Keratinocyte (primary cell): Measurements from ENCODE around the gene DIP2C. TPM values are rescaled to one million over a fixed set of nuclear protein-coding genes. Genes with fewer than 3 reads are reported as not detected.

ENCODE experiments used
- DNase-seq: peaks from one replicate; pipeline ENCODE4 v3.0.0-alpha.2; 2011; ENCODE audit warnings: low read depth, missing footprints, low spot score
- FAIRE-seq: peaks from 2 replicates; lab custom pipeline; 2011; peaks lifted over from hg19 to GRCh38; lab: Jason Lieb, UNC
- H2AFZ ChIP-seq: 2 replicates; pipeline ENCODE4 v1.6.0; 2012; ENCODE audit warnings: low read length, control low read depth, inconsistent platforms; ENCODE audit not compliant: control insufficient read depth
- H3K27ac ChIP-seq: 2 replicates; pipeline ENCODE4 v1.5.1; 2011; ENCODE audit warnings: low read length; ENCODE audit not compliant: control insufficient read depth, insufficient read depth
- H3K27me3 ChIP-seq: 3 replicates; pipeline ENCODE4 v1.6.0; 2011; ENCODE audit warnings: low read length; ENCODE audit not compliant: control insufficient read depth, insufficient read depth; ENCODE audit errors: extremely low read depth
- H3K36me3 ChIP-seq, 2 experiments: 2 replicates in 1 of 2; 3 replicates in 1 of 2; pipeline ENCODE4 v1.5.1; 2011; ENCODE audit warnings: low read length in 2 of 2, mild to moderate bottlenecking in 1 of 2; ENCODE audit not compliant: control insufficient read depth in 2 of 2, insufficient read depth in 2 of 2; ENCODE audit errors: extremely low read depth in 1 of 2
- H3K4me1 ChIP-seq: 3 replicates; pipeline ENCODE4 v1.5.1; 2011; ENCODE audit warnings: low read length; ENCODE audit not compliant: control insufficient read depth, insufficient read depth; ENCODE audit errors: extremely low read depth
- H3K4me2 ChIP-seq: 3 replicates; pipeline ENCODE4 v1.6.0; 2011; ENCODE audit warnings: low read depth, low read length; ENCODE audit not compliant: control insufficient read depth, insufficient read depth; ENCODE audit errors: extremely low read depth
- H3K4me3 ChIP-seq, 3 experiments: fragments of 200-600 bp in 1 of 3; sonication (generic) in 1 of 3; 2 replicates in 2 of 3; 3 replicates in 1 of 3; pipeline ENCODE4 v1.5.1; 2011 to 2016; ENCODE audit warnings: low read length in 3 of 3, mild to moderate bottlenecking in 3 of 3, control low read depth in 2 of 3, inconsistent platforms in 1 of 3, low read depth in 1 of 3, mixed read lengths in 1 of 3, mixed run types in 1 of 3, moderate library complexity in 1 of 3; ENCODE audit not compliant: control insufficient read depth in 2 of 3, insufficient read depth in 2 of 3; ENCODE audit errors: extremely low read depth in 1 of 3
- H3K79me2 ChIP-seq: 2 replicates; pipeline ENCODE4 v1.6.0; 2012; ENCODE audit warnings: low read length; ENCODE audit not compliant: control insufficient read depth, insufficient read depth
- H3K9ac ChIP-seq: 3 replicates; pipeline ENCODE4 v1.6.0; 2011; ENCODE audit warnings: low read length; ENCODE audit not compliant: control insufficient read depth, insufficient read depth; ENCODE audit errors: extremely low read depth
- H3K9me1 ChIP-seq: 3 replicates; pipeline ENCODE4 v1.6.0; 2011; ENCODE audit warnings: low read length; ENCODE audit not compliant: control insufficient read depth, insufficient read depth; ENCODE audit errors: extremely low read depth
- H3K9me3 ChIP-seq: 2 replicates; pipeline ENCODE4 v1.5.1; 2012; ENCODE audit warnings: low read depth, low read length; ENCODE audit not compliant: control insufficient read depth
- H4K20me1 ChIP-seq: 3 replicates; pipeline ENCODE4 v1.6.0; 2011; ENCODE audit warnings: low read length; ENCODE audit not compliant: control insufficient read depth, insufficient read depth; ENCODE audit errors: extremely low read depth
- EZH2 ChIP-seq: IDR thresholded peaks from one replicate; pipeline ENCODE4 v1.6.1; 2012; ENCODE audit warnings: inconsistent platforms, mild to moderate bottlenecking, low read length, moderate library complexity
- dilution Hi-C: fragments of 300-500 bp; cut with MboI; formaldehyde crosslinking; loops from one replicate; pipeline ENCODE4 v1.7.0; 2020; ENCODE audit warnings: low sequenced_read_pairs; ENCODE audit not compliant: extremely low pct_ligation_motif_present
- polyA plus RNA-seq, 5 experiments: library from polyadenylated mRNA; depleted of rRNA in 3 of 5; stranded (reverse) in 3 of 5; stranded (forward) in 1 of 5; unstranded in 1 of 5; fragments of >200 nt; gene quantifications; 1 replicate in 1 of 5; 2 replicates in 3 of 5; 3 replicates in 1 of 5; pipeline versions ENCODE4 v1.2.1 to v1.2.3, GENCODE V29; 2011 to 2012; ENCODE audit warnings: missing spikeins in 2 of 5, low read depth in 1 of 5, low replicate concordance in 1 of 5
- TF ChIP-seq, protein P1 (sequence below), 3 experiments: IDR thresholded peaks in 1 of 3; conservative IDR thresholded peaks in 1 of 3; optimal IDR thresholded peaks in 1 of 3; 2 replicates in 2 of 3; 3 replicates in 1 of 3; pipeline versions ENCODE3 to v1.5.1; 2011; ENCODE audit warnings: low read length in 3 of 3, mild to moderate bottlenecking in 3 of 3, moderate library complexity in 2 of 3, control low read depth in 1 of 3, inconsistent platforms in 1 of 3; ENCODE audit not compliant: insufficient read depth in 2 of 3; ENCODE audit errors: extremely low read depth in 1 of 3

The DIP2C gene
- polyA plus RNA-seq, 1 donor (not counting 4 experiments of a cell fraction or from before 2014, with no cell fraction given) = 1.3 TPM

- Histone ChIP-seq H3K79me2 (no peaks in the 10 kb centered on the region), H3K4me2 (no peak overlapping the region), H4K20me1 (no peaks in the 10 kb centered on the region), H3K4me3 (no peak overlapping the region), H3K4me1 (no peaks in the 10 kb centered on the region), H3K36me3 (no peaks in the 10 kb centered on the region), H3K27ac (no peak overlapping the region), H3K9me1 (no peaks in the 10 kb centered on the region), H3K9ac (no peak overlapping the region), H3K9me3 (no peaks in the 10 kb centered on the region), H2AFZ (no peak overlapping the region), H3K27me3 (no peaks in the 10 kb centered on the region)
- dilution Hi-C loops = no loop called here
- FAIRE-seq (no peak), DNase-seq (no peak)
- TF ChIP-seq, protein P1, sequence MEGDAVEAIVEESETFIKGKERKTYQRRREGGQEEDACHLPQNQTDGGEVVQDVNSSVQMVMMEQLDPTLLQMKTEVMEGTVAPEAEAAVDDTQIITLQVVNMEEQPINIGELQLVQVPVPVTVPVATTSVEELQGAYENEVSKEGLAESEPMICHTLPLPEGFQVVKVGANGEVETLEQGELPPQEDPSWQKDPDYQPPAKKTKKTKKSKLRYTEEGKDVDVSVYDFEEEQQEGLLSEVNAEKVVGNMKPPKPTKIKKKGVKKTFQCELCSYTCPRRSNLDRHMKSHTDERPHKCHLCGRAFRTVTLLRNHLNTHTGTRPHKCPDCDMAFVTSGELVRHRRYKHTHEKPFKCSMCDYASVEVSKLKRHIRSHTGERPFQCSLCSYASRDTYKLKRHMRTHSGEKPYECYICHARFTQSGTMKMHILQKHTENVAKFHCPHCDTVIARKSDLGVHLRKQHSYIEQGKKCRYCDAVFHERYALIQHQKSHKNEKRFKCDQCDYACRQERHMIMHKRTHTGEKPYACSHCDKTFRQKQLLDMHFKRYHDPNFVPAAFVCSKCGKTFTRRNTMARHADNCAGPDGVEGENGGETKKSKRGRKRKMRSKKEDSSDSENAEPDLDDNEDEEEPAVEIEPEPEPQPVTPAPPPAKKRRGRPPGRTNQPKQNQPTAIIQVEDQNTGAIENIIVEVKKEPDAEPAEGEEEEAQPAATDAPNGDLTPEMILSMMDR (optimal IDR thresholded peaks at IDR 0.05 in 1 of 3, IDR thresholded peaks at IDR 0.05 in 1 of 3, conservative IDR thresholded peaks at IDR 0.05 in 1 of 3; ENCODE audit: extremely low read depth in 1 of 3, insufficient read depth in 2 of 3, low read length in 3 of 3) = no peak
- TF ChIP-seq EZH2 = no peak
Observed at GRCh38 chr10:590721-591120, 98.7 kb downstream of the DIP2C start.

DNA sequence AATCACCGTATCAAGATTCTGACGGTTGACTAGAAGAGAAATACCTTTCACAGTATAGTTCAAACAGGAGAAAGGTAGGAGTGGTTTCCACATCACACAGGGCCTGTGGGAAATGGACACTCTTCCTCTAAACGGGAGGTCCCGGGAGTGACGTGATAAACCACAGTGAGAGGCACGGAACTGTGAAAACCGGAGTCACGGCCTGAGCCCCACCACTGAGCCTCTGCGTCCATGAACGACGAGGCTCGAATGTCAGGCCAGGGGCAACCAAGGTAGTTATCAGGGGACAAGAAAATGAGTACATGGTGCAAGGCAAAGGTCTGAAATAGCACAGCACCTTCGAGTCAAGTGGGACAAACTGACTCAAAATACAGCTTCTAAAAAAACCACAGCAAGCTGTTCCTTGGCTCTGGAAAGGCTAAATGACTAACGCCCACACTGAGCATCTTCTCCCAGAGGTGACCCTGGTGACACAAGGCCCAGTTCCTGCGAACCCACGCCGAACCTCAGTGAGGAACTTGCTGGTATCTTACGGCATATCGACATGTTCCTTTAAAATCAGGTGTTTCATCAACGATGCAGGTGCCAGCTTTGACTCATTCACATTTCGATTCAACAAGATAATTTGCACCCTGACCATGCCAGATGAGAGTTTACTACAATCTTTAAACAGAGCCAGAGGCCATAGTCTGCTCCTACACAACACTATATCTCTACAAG lies 99.3 kb downstream of the DIP2C start:
- H3K79me2 ChIP-seq = no peaks in the 10 kb centered on the region
- dilution Hi-C loops = no loop called here
- TF ChIP-seq EZH2 = no peak
- TF ChIP-seq, protein P1 (optimal IDR thresholded peaks at IDR 0.05 in 1 of 3, IDR thresholded peaks at IDR 0.05 in 1 of 3, conservative IDR thresholded peaks at IDR 0.05 in 1 of 3; ENCODE audit: extremely low read depth in 1 of 3, insufficient read depth in 2 of 3, low read length in 3 of 3) = no peak

More for the DNA sequence above, 99.3 kb downstream of the DIP2C start:
- Histone ChIP-seq H3K27me3 (no peaks in the 10 kb centered on the region), H3K9me3 (no peaks in the 10 kb centered on the region), H3K36me3 (no peaks in the 10 kb centered on the region), H3K4me3 (no peak overlapping the region), H3K27ac (no peak overlapping the region), H3K4me2 (no peak overlapping the region), H4K20me1 (no peaks in the 10 kb centered on the region), H3K4me1 (no peaks in the 10 kb centered on the region), H3K9me1 (no peaks in the 10 kb centered on the region), H3K9ac (no peak overlapping the region), H2AFZ (no peak overlapping the region)
- FAIRE-seq (no peak), DNase-seq (no peak)
